HUDEP-2 (cell line): ENCODE measurements around the gene SIL1.

ENCODE experiments used
- DNase-seq, 76 experiments: peaks; one replicate each; lab custom pipeline; 2025; ENCODE audit not compliant: unreplicated experiment in 76 of 76; lab: John Stamatoyannopoulos, UW

SIL1 gene

GRCh38 chr5:138948471-138949222 lies 249.5 kb downstream of the SIL1 start:
- no peak for DNase-seq

- no peak for DNase-seq
These were observed 250.4 kb downstream of the SIL1 start for GRCh38 chr5:138947780-138948179.

- DNase-seq = no peak
These were observed 251.2 kb downstream of the SIL1 start for GRCh38 chr5:138946831-138947560.

- no peak for DNase-seq
These were observed 251.9 kb downstream of the SIL1 start for GRCh38 chr5:138946241-138946623.

- no peak for DNase-seq
These were observed 252.5 kb downstream of the SIL1 start for GRCh38 chr5:138945421-138946240.

GRCh38 chr5:138944527-138945322 lies 253.4 kb downstream of the SIL1 start:
- no peak for DNase-seq

- DNase-seq = no peak
These were observed 254.5 kb downstream of the SIL1 start for GRCh38 chr5:138943599-138944173.

- DNase-seq = no peak
These were observed 255.3 kb downstream of the SIL1 start for GRCh38 chr5:138942861-138943260.

- no peak for DNase-seq
These were observed 256.1 kb downstream of the SIL1 start for GRCh38 chr5:138942066-138942465.

GRCh38 chr5:138938526-138938925 lies 259.6 kb downstream of the SIL1 start:
- DNase-seq = no peak

- no peak for DNase-seq
These were observed 260.5 kb downstream of the SIL1 start for GRCh38 chr5:138937392-138938387.

- DNase-seq = no peak
These were observed 261.2 kb downstream of the SIL1 start for GRCh38 chr5:138936968-138937345.

- no peak for DNase-seq
These were observed 261.8 kb downstream of the SIL1 start for GRCh38 chr5:138936225-138936967.

GRCh38 chr5:138935466-138935865 lies 262.7 kb downstream of the SIL1 start:
- DNase-seq = no peak

GRCh38 chr5:138934971-138935370 lies 263.2 kb downstream of the SIL1 start:
- DNase-seq = no peak

GRCh38 chr5:138933522-138934290 lies 264.5 kb downstream of the SIL1 start:
- DNase-seq = no peak

- DNase-seq = no peak
These were observed 265.9 kb downstream of the SIL1 start for GRCh38 chr5:138932171-138932810.
